ENCODE results near the gene PRCD.
"Not testable (repeated sequence)": the region's sequence is repeated elsewhere in the genome, so short reads cannot be mapped to it uniquely, and the experiment has no call there.

PRCD gene

DNA sequence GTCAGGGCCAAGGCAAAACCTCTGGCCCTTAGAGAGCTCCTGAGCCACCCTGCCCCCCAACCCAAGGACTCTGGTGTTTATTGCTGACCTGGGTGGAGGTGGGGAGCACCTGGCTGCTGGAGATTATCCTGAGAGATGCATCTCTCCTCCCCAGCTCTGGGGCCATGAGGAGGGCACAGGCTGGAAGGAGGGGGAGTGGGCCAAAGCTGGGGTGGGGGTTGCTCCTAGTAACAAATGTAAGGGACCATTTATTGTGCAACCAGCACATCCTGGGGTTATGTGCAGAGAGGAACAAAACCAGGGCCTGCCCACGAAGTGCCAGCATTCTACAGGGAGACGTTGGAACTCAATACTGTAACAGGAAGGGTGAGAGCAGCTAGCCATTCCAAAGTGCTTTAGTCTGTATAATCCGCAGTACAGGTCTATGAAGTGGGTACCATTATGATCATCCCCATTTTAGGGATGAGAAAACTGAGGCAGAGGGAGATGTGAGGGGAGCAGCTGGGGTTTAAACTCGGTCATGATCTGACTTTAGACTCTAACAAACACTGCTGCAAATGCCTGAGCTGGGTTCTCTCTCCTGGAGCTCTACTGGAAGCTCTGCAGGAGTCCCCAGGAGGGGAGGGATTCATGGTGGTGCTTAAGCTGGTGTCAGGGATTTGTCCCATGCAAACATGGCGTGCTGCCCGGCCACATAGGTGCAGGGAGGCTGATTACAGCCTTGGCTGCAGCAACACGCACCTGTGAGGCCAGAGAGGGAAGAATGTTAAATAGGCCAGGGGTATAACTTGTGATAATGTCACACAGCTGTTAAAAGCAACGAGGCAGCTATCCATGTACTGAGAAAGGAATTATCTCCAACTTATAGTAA lies 37.3 kb upstream of the PRCD start:
- no peak for DNase-seq (ENCODE audit: low read depth in 1 of 2, low spot score in 1 of 2)

DNA sequence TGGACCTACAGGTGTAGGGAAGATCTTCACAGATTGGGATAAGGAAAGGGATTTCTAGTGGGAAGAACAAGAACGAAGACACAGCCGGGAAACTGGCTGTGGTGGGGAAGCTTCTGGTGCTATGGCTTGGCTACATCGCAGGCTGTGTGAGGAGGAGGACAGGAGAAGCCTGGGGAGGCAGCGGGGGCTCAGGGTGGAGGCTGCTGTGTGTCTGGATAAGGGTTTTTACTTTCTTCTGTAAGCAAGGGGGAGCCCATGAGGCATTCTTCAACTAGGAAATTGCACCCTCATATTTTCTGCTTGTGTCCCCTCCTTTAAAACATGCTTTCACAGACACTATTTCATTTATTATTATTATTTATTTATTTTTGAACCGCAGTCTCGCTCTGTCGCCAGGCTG lies 35.7 kb upstream of the PRCD start:
- no peak for DNase-seq (ENCODE audit: low read depth in 1 of 2, low spot score in 1 of 2)

DNA sequence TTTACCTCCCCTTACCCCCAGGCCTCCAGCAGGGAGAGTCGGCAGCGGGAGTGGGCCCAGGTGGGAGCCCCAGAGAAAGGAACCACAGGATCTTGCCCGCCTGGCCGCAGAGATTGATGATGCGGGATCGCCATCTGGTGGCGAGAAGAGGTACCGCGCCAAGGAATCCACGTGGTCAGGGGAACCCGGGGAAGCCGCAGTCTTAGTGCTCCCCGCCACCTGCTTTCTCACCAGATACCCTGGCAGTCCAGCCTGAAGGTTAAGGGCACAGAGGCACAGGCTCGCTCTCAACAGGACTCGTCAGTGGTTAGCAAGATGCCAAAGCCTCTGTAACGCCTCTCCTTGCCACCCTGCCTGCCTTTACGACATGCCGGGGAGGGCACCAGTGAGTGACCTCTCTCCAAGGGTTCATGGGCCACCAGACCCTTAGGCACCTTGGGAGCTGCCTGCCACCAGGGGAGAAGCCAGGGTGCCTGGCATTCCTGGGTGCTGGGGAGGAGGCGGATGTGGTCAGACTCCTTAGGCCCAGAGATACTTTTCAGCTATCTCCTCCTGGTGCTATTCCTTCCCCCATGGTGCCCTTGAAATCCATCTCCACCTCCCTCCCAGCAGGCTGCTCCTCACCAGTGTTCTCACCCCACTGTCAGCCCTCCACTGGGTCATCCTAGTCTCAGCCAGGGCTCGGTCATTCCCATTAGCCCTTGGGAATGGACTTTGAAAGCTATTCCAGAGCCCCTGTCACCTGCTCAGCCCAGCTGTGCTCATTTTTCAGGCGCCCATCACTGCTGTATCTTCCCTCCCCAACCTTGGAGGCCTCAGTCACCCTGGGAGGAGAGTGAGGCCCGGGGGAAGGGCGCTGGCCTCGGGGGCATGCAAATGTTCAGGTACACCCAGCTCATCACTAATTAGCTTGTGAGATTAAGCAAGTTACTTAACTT lies 33.2 kb upstream of the PRCD start:
- DNase-seq (ENCODE audit: low read depth in 1 of 2, low spot score in 1 of 2) = peak; percentile 77 to 85

DNA sequence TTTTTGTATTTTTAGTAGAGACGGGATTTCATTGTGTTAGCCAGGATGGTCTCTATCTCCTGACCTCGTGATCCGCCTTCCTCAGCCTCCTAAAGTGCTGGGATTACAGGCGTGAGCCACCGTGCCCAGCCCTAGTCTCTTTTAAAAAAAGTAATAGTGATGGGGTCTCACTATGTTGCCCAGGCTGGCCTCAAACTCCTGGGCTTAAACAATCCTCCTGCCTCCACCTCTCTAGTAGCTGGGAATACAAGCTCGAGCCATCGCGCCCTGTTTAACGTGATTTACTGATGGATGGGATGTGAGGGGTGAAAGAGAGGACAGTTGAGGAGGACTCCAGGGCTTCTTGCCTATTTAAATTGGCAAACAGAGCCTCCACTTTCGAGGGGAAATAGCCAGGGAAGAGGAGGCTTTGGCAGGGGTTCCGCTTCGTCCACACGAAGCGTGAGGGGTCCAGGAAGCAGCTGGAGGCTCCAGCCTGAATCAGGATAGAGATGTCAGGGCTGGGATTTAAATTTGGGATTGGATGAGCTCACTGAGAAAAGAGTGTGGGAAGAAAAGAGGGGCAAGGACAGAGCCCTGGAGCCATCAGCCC lies 31.3 kb upstream of the PRCD start:
- not testable (repeated sequence) for DNase-seq (ENCODE audit: low read depth in 1 of 2, low spot score in 1 of 2)

DNA sequence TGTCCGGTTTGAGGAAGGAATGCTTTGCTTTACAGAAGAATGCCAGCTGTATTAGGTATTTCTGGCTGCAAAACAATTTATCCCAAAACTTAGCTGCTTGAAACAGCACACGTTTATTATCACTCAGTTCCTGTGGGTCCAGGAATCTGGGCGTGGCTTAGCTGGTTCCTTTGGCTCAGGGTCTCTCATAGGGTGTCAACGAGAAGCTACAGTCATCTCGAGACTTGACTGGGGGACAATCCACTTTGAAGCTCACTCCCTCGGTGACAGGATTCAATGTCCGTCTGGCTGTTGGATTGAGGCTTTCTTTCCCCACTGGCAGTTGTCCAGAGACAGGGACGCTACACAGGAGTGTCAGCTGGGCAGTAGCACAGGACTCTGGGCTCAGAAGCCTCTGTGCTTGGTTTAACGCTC lies 29.0 kb upstream of the PRCD start:
- DNase-seq (ENCODE audit: low read depth in 1 of 2, low spot score in 1 of 2) = no peak

DNA sequence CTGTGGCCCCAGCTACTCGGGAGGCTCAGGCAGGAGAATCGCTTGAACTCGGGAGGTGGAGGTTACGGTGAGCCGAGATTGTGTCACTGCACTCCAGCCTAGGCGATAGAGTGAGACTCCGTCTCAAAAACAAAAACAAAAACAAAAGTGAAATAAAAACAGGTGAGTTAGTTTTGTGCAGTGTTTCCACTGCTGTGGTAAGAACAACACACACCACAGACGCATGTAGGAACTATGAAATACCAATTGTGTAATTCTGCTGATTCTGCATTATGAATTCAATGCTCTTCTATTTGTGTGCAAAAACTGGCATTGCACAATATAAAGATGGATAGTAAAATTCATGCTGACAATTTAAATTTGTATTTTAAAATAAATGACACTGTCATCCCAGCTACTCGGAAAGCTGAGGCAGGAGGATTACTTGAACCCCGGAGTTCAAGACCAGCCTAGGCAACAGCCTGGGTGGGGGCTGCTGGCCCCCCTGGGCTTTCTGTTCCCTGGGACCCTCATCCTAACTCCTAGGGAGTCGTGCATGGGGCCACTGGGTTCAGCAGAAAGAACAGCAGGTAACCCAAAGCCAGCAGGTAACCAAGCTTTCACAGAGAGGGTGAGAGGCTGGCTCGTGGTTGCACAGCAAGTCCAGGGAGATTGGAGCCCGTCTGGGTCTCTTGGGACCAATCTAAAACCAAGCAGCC lies 28.0 kb upstream of the PRCD start:
- no peak for DNase-seq (ENCODE audit: low read depth in 1 of 2, low spot score in 1 of 2)

DNA sequence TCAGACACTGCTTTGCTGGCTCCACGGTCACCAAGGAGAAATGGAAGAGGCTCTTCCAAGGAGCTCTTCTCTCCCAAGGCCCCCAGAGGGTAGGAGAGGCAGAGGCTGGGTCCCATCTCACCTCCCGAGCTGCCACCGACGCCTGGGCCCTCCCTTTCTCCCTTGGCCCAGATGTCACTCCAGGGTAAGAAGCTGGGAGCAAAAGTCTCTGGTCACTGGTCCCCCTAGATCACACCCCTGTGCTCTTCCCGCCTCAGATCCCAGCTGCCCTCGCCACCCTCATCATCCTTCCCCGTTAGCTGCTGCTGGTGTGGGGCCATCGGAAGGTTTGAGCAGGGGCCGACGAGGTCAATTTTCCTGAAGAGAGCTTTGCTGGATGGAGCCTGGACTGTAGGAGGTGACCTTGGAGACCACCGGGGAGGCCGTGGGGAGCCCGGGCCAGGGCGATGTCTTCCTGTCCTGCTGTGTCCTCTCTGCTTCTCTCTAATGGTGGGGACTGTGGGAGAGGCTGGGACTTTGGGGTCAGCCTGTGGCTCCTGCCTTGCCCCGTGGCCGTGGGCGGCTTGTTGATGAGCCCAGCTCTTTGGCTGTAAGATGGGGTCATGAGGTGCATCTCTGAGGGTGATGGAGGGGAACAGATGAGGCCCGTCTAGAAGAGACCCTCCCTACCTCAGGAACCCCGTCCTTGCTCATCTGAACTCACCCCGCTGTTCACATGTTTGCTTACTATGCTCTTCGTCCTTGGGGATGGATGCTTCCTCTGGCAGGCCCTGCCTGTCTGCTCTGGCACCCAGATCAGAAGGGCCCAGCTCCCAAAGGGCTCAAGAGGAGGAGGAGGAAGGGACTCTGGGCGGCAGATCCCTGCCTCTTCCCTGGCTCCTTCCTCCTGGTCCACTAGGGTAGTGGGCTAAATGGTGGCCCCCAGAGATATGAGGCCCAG lies 27.2 kb upstream of the PRCD start:
- DNase-seq (ENCODE audit: low read depth in 1 of 2, low spot score in 1 of 2) = no peak

DNA sequence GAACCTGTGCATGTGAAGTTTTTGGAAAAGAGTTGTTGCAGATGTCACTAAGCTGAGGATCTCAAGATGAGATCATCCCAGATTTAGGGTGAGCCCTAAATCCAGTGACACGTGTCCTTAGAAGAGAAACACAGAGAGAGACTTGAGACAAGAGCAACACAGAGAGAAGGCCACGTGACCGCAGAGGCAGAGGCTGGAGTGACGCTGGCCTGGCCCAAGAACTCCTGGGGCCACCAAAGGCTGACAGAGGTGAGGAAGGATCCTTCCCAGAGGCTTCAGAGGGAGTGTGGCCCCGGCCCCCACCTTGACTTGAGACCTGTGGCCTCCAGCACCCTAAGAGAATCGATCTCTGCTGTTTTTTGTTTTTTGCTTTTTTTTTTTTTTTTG lies 26.5 kb upstream of the PRCD start:
- no peak for DNase-seq (ENCODE audit: low read depth in 1 of 2, low spot score in 1 of 2)

DNA sequence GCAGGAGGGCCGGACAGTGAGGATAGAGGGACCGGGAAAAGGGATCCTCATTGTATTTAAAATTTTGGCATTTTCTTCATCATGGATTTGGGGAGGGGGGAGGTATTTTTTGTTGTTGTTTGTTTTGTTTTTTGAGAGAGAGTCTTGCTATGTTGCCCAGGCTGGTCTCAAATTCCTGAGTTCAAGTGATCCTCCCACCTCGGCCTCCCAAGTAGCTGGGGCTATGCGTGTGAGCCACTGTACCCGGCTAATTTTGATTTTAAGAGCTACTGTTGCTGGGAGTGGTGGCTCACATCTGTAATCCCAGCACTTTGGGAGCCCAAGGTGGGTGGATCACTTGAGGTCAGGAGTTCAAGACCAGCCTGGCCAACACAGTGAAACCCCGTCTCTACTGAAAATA lies 25.5 kb upstream of the PRCD start:
- not testable (repeated sequence) for DNase-seq (ENCODE audit: low read depth in 1 of 2, low spot score in 1 of 2)

DNA sequence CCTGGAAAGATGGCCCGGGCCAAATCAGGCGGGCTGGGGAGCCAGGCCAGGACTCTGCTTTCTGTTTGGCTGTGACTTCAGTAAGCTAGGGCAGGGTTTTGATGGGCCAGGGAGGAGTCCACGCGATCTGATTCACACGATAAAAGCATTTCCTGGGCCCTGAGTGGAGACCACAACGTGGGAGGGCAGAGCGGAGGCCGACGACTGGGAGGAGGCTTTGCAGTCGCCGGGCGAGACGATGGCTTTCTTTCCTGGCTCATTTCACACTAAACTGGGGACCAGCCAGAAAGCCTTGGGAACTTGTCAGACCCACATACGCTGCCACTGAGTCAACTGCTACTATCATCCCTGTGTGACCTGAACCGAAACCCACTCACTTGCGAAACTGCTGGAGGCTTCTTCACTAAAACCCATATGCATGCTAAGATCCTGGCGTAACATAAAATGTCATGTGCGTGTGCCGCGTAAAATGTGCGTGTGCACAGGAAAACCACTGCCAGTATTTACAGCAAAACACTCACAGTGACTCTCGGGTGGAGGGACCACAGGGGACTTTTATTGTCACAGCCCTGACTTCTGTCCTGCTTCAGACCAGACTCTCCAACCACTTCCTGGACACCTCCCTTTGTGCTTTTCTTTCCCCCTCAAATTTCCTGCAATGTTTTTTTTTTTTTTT lies 24.4 kb upstream of the PRCD start:
- peak; percentile 39 to 60 for DNase-seq (ENCODE audit: low read depth in 1 of 2, low spot score in 1 of 2)

DNA sequence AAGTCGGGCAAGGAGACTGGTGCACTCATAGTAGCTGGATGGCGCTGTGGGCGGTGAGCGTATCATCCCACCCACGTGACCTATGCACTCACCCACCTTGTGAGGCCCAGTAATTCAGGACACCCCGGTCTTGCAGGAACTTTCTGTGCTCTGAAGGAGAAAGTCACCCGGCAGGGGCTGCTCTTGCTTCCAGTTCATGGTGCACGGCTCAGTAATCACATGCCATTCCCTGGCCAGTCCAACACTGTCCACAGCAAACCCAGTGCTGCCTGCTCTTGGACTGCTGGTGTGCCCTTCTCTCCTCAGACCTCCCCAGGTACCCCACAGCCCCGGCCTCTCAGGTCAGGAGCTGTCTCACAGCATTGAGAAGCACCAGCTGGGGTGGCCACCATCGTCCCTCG lies 22.2 kb upstream of the PRCD start:
- no peak for DNase-seq (ENCODE audit: low read depth in 1 of 2, low spot score in 1 of 2)

DNA sequence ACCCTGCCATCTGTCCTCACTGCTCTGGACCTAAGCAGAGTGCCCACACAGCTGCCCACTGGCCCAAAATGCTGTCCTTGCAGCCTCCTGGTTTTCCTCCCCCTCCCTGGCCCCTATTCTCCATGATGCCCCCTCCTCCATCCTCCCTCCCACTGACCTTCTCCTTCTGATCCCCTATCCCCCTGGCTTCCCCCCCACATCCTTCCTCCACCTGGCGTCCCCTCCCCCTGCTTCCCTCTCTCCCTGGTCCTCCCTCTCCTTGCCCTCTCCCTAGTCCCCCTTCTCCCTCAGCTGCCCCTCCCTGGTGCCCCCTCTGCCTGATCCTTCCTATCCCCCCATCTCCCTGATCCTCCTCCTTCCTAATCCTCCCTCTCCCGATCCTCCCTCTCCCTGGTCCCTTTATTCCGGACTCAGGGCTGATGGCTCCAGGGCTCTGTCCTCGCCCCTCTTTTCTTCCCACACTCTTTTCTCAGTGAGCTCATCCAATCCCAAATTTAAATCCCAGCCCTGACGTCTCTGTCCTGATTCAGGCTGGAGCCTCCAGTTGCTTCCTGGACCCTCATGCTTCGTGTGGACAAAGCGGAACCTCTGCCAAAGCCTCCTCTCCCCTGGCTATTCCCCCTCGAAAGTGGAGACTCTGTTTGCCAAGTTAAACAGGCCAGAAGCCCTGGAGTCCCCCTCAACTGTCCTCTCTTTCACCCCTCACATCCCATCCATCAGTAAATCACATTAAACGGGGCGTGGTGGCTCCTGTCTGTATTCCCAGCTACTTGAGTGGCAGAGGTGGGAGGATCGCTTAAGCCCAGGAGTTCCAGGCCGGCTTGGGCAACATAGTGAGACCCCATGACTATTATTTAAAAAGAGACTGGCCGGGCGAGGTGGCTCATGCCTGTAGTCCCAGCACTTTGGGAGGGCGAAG lies 20.5 kb upstream of the PRCD start:
- DNase-seq (ENCODE audit: low read depth in 1 of 2, low spot score in 1 of 2) = no peak

DNA sequence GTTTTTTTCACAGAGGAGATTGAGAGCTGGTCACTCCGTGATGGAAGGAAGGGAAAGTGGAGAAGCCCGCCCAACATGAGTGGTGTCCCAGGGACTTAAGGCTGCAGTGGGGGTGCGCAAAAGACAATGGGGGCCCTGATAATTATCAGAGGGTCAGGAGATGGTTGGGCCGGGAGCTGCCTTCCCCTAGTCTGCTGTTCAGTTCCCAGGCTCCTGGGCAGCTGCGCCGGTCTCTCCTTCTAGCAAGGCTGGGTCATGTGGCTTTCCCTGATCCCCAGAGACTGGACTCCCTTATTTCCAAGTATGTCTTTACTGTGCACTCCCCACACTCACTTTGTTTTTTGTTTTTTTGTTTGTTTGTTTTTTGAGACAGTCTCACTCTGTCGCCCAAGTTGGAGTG lies 18.6 kb upstream of the PRCD start:
- no peak for DNase-seq (ENCODE audit: low read depth in 1 of 2, low spot score in 1 of 2)

DNA sequence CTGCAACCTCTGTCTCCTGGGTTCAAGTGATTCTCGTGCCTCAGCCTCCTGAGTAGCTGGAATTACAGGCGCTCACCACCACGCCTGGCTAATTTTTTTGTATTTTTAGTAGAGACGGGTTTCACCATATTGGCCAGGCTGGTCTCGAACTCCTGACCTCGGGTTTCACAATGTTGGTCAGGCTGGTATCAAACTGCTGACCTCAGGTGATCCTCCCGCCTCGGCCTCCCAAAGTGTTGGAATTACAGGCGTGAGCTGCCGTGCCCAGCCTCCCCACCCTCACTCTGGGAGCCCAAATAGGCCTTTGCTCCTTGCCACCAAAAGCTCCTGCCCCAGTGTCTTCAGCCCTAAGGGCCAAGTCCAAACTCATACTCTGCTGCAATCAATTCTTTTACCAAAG lies 18.2 kb upstream of the PRCD start:
- DNase-seq (ENCODE audit: low read depth in 1 of 2, low spot score in 1 of 2) = not testable (repeated sequence)

DNA sequence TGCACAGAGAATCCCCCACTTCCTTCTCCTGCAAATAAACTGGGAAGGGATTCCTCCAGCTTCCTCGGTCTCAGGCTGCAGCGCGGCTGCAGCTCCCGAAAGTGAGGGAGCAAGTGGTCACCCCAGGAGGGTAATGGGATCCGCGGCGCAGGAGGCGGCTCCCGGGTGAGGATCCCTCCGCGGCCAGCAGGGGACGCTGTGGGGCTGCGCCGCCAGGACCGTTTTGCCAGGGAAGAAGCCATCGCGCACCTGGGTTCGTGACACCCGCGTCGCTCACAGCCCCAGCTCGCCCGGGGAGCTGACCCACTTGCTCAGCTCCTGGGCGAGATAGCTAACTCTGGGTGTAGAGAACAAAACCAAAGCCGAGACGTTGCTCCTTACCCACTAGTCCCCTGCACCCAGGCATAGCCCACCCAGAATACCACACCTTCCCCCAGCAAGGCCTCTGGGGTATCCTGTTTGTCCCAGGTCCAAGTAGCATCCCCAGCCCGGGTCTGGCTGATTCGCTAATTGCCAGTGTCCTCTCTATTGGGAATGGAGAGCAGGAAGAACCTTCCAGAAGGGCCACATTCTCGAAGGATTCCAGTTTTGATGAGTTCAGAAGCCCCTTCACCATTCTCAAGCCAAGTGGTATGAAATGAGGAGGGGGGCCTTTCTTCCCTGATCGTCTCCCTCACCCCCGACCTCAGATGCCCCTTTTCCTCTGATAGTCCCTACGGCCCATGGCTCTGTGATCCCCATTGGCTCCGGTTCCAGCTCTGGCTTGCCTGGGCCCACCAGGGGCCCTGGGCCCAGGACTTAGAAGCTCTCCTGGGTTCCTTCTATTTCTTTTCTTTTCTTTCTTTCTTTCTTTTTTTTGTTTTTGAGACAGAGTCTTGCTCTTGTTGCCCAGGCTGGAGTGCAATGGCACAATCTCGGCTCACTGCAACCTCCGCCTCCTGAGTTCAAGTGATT lies 16.5 kb upstream of the PRCD start:
- DNase-seq (ENCODE audit: low read depth in 1 of 2, low spot score in 1 of 2) = peak; percentile 70 to 74

DNA sequence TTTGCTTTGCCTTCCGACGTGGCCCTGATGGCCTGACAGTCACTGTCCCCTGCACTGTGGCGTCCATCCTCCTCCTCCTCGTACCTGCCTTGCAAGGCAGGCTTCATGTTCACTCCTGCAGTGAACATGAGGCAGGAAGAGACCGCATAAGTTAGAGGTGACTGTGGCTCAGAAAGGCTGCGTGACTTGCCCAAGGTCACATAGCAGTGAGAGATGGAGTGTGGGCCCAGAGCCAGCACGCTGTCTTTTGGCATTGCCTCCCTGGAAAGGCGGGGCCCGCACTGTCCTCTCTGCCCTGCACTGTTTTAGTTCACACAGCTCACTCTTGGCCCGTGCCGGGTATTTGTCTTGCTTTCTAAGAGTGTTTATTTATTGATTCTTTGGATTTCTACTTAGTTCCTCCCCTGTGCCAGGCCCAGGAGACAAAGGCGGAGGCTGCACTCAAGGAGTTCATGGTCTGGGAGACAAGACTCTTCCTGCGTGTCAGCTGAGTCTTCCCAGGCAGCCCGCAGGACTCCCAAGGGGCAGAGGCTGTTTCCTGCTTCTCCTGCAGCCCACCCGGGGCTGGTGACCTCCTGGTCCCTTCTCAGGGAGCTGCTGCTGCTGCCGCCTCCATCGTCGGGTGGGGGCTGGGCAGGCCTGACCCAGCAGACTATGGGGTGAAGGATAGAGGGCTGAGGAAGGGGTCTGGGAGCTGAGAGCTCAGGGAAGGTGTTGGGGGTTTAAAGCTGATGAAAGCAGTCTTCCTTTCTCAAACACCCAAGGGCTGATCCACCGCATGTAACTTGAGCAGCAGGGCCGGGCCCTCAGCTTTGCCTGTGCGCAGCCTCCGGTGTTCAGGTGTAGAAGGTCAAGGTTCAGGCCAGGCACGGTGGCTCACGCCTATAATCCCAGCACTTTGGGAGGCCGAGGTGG lies 15.0 kb upstream of the PRCD start:
- DNase-seq (ENCODE audit: low read depth in 1 of 2, low spot score in 1 of 2) = no peak

Data from stimulated activated CD4-positive, alpha-beta T cell treated with anti-CD3 and anti-CD28 coated beads, Interleukin-15, amount 100 ng/mL, for 1 hour (primary cell).